Measurements from ENCODE around the gene IGIP.

IGIP gene

GRCh38 chr5:140176031-140176387 is 50.3 kb downstream of the IGIP start:
- peak overlapping the region; percentile 92 for H3K4me3 ChIP-seq (ENCODE audit: low read depth, low read length)
- in situ Hi-C loops (cut with HindIII; ENCODE audit: low sequenced_read_pairs), result no loop called here
- DNase-seq (ENCODE audit: low read depth), result no peak
- no peak for TF ChIP-seq CTCF (IDR thresholded peaks at IDR 0.05; ENCODE audit: low read depth, low read length, missing control alignments)

GRCh38 chr5:140178086-140178410 is 52.3 kb downstream of the IGIP start:
- H3K4me3 ChIP-seq (ENCODE audit: low read depth, low read length), result no peak overlapping the region
- in situ Hi-C loops (cut with HindIII; ENCODE audit: low sequenced_read_pairs), result no loop called here
- no peak for DNase-seq (ENCODE audit: low read depth)
- no peak for TF ChIP-seq CTCF (IDR thresholded peaks at IDR 0.05; ENCODE audit: low read depth, low read length, missing control alignments)

GRCh38 chr5:140178482-140179116 is 52.9 kb downstream of the IGIP start:
- no peak overlapping the region for H3K4me3 ChIP-seq (ENCODE audit: low read depth, low read length)
- TF ChIP-seq CTCF (IDR thresholded peaks at IDR 0.05; ENCODE audit: low read depth, low read length, missing control alignments), result no peak
- in situ Hi-C loops (cut with HindIII; ENCODE audit: low sequenced_read_pairs), result no loop called here
- no peak for DNase-seq (ENCODE audit: low read depth)

All from astrocyte of the cerebellum (primary cell).